Liver (tissue), 9 donors: ENCODE measurements around the gene NLGN1. TPM values are rescaled to one million over a fixed set of nuclear protein-coding genes. Genes with fewer than 3 reads are reported as not detected.

Source experiments
- DNase-seq: peaks from one replicate; pipeline ENCODE4 v3.0.0-alpha.2; 2017; ENCODE audit warnings: low spot score
- H3K27ac ChIP-seq, 2 donors: one replicate each; pipeline ENCODE4 v1.7.0; 2013; ENCODE audit warnings: inconsistent platforms in 2 of 2, low read length in 2 of 2, control low read depth in 1 of 2, low read depth in 1 of 2, mild to moderate bottlenecking in 1 of 2
- H3K27me3 ChIP-seq, 4 donors: one replicate each; pipeline versions ENCODE4 v1.6.1 to v1.7.0; 2013; ENCODE audit warnings: low read length in 3 of 4, inconsistent platforms in 1 of 4, mild to moderate bottlenecking in 1 of 4, moderate library complexity in 1 of 4; ENCODE audit not compliant: control insufficient read depth in 4 of 4, insufficient read depth in 4 of 4
- H3K36me3 ChIP-seq, 4 donors: one replicate each; pipeline versions ENCODE4 v1.6.1 to v1.7.0; 2013; ENCODE audit warnings: low read length in 3 of 4, mild to moderate bottlenecking in 3 of 4, low read depth in 1 of 4, moderate library complexity in 1 of 4; ENCODE audit not compliant: control insufficient read depth in 4 of 4, insufficient read depth in 3 of 4
- H3K4me1 ChIP-seq, 4 donors: one replicate each; pipeline versions ENCODE4 v1.6.1 to v1.7.0; 2013; ENCODE audit warnings: low read length in 3 of 4, mild to moderate bottlenecking in 3 of 4, moderate library complexity in 1 of 4; ENCODE audit not compliant: control insufficient read depth in 4 of 4, insufficient read depth in 4 of 4
- H3K4me3 ChIP-seq, 3 donors: one replicate each; pipeline versions ENCODE4 v1.6.1 to v1.7.0; 2013; ENCODE audit warnings: low read length in 3 of 3, control low read depth in 1 of 3, low read depth in 1 of 3, mild to moderate bottlenecking in 1 of 3
- H3K9ac ChIP-seq, 2 donors: one replicate each; pipeline ENCODE4 v1.7.0; 2013; ENCODE audit warnings: low read length in 2 of 2, mild to moderate bottlenecking in 2 of 2, moderate library complexity in 2 of 2, control low read depth in 1 of 2, low read depth in 1 of 2
- H3K9me3 ChIP-seq, 4 donors: one replicate each; pipeline versions ENCODE4 v1.6.1 to v1.7.0; 2013; ENCODE audit warnings: low read length in 3 of 4; ENCODE audit not compliant: control insufficient read depth in 4 of 4
- EGR1 ChIP-seq, 2 donors: IDR thresholded peaks; 2 replicates each; pipeline ENCODE4 v1.6.1; 2016 to 2018; ENCODE audit warnings: antibody characterized with exemption in 2 of 2, low read depth in 2 of 2
- HNF4G ChIP-seq: IDR thresholded peaks from 2 replicates; pipeline ENCODE4 v1.6.1; 2016; ENCODE audit warnings: antibody characterized with exemption
- RAD21 ChIP-seq, 2 donors: IDR thresholded peaks; 2 replicates each; pipeline ENCODE4 v1.6.1; 2016; ENCODE audit warnings: antibody characterized with exemption in 2 of 2, mild to moderate bottlenecking in 2 of 2
- SP1 ChIP-seq: IDR thresholded peaks from 2 replicates; pipeline ENCODE4 v1.6.1; 2018; ENCODE audit warnings: antibody characterized with exemption, mild to moderate bottlenecking
- TAF1 ChIP-seq: conservative IDR thresholded peaks from 2 replicates; pipeline ENCODE4 v1.6.1; 2016; ENCODE audit warnings: antibody characterized with exemption, mild to moderate bottlenecking
- WGBS: extraction: QIAGEN DNeasy Blood & Tissue Kit; methylation state at CpG from one replicate; pipeline ENCODE4 v1.1.7; 2013; 5-methylcytosine and 5-hydroxymethylcytosine counted together
- polyA plus RNA-seq, 2 donors: library from polyadenylated mRNA; stranded (reverse) in 1 of 2; unstranded in 1 of 2; fragments of 200-250 nt in 1 of 2; fragments of >200 nt in 1 of 2; fragmentation: Nextera tagmentation in 1 of 2; extraction: Ambion mirVana in 1 of 2; gene quantifications; one replicate each; pipeline versions ENCODE4 v1.2.1 to v1.2.3, GENCODE V29; 2013 to 2015
- total RNA-seq, 2 donors: library from RNA; depleted of rRNA; stranded (reverse); fragments of >200 nt; gene quantifications; one replicate each; pipeline ENCODE4 v1.2.3, GENCODE V29; 2014
- TF ChIP-seq, protein P1 (sequence below): IDR thresholded peaks from 2 replicates; pipeline ENCODE4 v1.6.1; 2016; ENCODE audit warnings: antibody characterized with exemption
- TF ChIP-seq, protein P2 (sequence below): IDR thresholded peaks from 2 replicates; pipeline ENCODE4 v1.6.1; 2016; ENCODE audit warnings: antibody characterized with exemption
- TF ChIP-seq, protein P3 (sequence below): IDR thresholded peaks from 2 replicates; pipeline ENCODE4 v1.6.1; 2016; ENCODE audit warnings: antibody characterized with exemption, mild to moderate bottlenecking
- donor health status: healthy.
- donor health status: healthy.
- donor health status: healthy.
- donor health status: healthy.
- donor health status: healthy.

The NLGN1 gene
- total and polyA plus RNA-seq, 4 donors = 0.02 to 0.67 (median 0.37) TPM; not detected in 1

DNA sequence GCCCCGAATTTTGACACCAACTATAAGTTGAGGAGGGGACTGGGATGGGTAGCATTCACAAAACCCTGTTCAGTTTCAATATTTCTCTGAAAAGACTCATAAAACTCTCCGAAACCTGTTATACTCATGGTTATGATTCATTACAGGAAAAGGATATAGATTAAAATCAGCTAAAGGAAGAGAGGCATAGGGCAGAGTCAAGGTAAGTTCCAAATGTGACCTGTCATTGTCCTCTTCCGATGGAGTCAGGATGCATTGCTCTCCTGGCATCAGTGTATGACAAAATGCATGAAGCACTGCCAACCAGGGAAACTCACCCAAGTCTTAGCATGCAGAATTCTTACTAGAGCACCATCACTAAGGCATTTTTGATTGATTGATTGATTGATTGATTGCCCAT is 936.6 kb downstream of the NLGN1 start:
- no peak overlapping the region for H3K27ac ChIP-seq
- H3K27me3 ChIP-seq = no peaks in the 10 kb centered on the region
- H3K4me1 ChIP-seq = no peaks in the 10 kb centered on the region
- WGBS = 72% methylated on average over 3 of the region's 3 CpGs
- no peaks in the 10 kb centered on the region for H3K36me3 ChIP-seq
- no peak overlapping the region for H3K4me3 ChIP-seq
- H3K9me3 ChIP-seq = no peaks in the 10 kb centered on the region
- H3K9ac ChIP-seq = no peak overlapping the region
- no peak for DNase-seq
- TF ChIP-seq, protein P1, sequence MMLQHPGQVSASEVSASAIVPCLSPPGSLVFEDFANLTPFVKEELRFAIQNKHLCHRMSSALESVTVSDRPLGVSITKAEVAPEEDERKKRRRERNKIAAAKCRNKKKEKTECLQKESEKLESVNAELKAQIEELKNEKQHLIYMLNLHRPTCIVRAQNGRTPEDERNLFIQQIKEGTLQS = no peak
- TF ChIP-seq, protein P2, sequence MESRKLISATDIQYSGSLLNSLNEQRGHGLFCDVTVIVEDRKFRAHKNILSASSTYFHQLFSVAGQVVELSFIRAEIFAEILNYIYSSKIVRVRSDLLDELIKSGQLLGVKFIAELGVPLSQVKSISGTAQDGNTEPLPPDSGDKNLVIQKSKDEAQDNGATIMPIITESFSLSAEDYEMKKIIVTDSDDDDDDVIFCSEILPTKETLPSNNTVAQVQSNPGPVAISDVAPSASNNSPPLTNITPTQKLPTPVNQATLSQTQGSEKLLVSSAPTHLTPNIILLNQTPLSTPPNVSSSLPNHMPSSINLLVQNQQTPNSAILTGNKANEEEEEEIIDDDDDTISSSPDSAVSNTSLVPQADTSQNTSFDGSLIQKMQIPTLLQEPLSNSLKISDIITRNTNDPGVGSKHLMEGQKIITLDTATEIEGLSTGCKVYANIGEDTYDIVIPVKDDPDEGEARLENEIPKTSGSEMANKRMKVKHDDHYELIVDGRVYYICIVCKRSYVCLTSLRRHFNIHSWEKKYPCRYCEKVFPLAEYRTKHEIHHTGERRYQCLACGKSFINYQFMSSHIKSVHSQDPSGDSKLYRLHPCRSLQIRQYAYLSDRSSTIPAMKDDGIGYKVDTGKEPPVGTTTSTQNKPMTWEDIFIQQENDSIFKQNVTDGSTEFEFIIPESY = no peak
- TF ChIP-seq, protein P3, sequence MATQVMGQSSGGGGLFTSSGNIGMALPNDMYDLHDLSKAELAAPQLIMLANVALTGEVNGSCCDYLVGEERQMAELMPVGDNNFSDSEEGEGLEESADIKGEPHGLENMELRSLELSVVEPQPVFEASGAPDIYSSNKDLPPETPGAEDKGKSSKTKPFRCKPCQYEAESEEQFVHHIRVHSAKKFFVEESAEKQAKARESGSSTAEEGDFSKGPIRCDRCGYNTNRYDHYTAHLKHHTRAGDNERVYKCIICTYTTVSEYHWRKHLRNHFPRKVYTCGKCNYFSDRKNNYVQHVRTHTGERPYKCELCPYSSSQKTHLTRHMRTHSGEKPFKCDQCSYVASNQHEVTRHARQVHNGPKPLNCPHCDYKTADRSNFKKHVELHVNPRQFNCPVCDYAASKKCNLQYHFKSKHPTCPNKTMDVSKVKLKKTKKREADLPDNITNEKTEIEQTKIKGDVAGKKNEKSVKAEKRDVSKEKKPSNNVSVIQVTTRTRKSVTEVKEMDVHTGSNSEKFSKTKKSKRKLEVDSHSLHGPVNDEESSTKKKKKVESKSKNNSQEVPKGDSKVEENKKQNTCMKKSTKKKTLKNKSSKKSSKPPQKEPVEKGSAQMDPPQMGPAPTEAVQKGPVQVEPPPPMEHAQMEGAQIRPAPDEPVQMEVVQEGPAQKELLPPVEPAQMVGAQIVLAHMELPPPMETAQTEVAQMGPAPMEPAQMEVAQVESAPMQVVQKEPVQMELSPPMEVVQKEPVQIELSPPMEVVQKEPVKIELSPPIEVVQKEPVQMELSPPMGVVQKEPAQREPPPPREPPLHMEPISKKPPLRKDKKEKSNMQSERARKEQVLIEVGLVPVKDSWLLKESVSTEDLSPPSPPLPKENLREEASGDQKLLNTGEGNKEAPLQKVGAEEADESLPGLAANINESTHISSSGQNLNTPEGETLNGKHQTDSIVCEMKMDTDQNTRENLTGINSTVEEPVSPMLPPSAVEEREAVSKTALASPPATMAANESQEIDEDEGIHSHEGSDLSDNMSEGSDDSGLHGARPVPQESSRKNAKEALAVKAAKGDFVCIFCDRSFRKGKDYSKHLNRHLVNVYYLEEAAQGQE = no peak

DNA sequence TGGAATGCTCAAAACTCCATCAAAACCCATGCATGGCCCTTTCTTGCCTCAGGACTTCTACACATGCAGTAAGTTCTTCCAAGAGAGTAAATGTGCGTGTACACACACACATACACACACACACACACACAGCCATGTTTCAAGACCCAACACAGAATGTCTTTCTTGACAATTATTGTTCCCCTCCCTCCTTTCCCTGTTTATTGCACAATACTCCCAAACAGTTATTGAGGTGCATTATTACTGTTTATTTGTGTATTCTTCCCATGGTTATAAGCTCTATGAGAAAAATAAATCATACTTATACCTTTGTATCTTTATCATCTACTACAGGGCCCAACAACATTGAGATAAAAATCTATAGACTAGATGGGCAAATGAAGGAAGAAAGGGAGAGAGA is 937.8 kb downstream of the NLGN1 start:
- no peak overlapping the region for H3K4me3 ChIP-seq
- no peaks in the 10 kb centered on the region for H3K9me3 ChIP-seq
- no peaks in the 10 kb centered on the region for H3K27me3 ChIP-seq
- H3K36me3 ChIP-seq = no peaks in the 10 kb centered on the region
- TF ChIP-seq SP1 (no peak), HNF4G (no peak), RAD21 (IDR thresholded peaks at IDR 0.05) (no peak), EGR1 (IDR thresholded peaks at IDR 0.05; ENCODE audit: low read depth in 2 of 2) (no peak), TAF1 (no peak)
- TF ChIP-seq, protein P3 = no peak
- TF ChIP-seq, protein P1 = no peak
- TF ChIP-seq, protein P2 = no peak
- DNase-seq = no peak
- no peak overlapping the region for H3K9ac ChIP-seq
- no peak overlapping the region for H3K27ac ChIP-seq
- H3K4me1 ChIP-seq = no peaks in the 10 kb centered on the region
- WGBS = 83% methylated on average over 1 of the region's 1 CpG
